Panc1 (cell line): ENCODE data around the gene KAZN. TPM values are rescaled to one million over a fixed set of nuclear protein-coding genes. Genes with fewer than 3 reads are reported as not detected.

Experiments
- ATAC-seq: fragments of 200-7000 bp; cut with Tn5 transposase; 2 replicates; pipeline ENCODE4 v1.9.1; 2020; ENCODE audit warnings: mild to moderate bottlenecking, moderate library complexity
- BruUV-seq: library from RNA; stranded (reverse); fragments of 400-500 nt; replicated peaks from 2 replicates; lab custom pipeline; 2021; lab: Mats Ljungman, UMichigan
- CTCF ChIA-PET: fragments of 300-600 bp; sonication (Branson Sonifier 250); formaldehyde crosslinking; loops from one replicate; lab custom pipeline; 2022; ENCODE audit warnings: antibody characterized with exemption; lab: Charles Lee
- POLR2A ChIA-PET: fragments of 300-600 bp; sonication (Branson Sonifier 250); formaldehyde crosslinking; loops from one replicate; lab custom pipeline; 2022; ENCODE audit warnings: antibody characterized with exemption; lab: Charles Lee
- DNase-seq: peaks from one replicate; pipeline ENCODE4 v3.0.0-alpha.2; 2010; ENCODE audit warnings: low read depth, low spot score
- H3K27ac ChIP-seq: 2 replicates; pipeline ENCODE4 v1.5.1; 2011; ENCODE audit warnings: mild to moderate bottlenecking, low read length, inconsistent platforms
- H3K27me3 ChIP-seq: fragments of 200-500 bp; sonication (Bioruptor generic); 2 replicates; pipeline ENCODE4 v1.6.0; 2014; ENCODE audit warnings: low read length, inconsistent platforms; ENCODE audit not compliant: control insufficient read depth, insufficient read depth
- H3K36me3 ChIP-seq: fragments of 200-500 bp; sonication (Bioruptor generic); 2 replicates; pipeline ENCODE4 v1.5.1; 2014; ENCODE audit warnings: inconsistent platforms, mild to moderate bottlenecking, low read length, moderate library complexity; ENCODE audit not compliant: control insufficient read depth, insufficient read depth
- H3K4me1 ChIP-seq: 2 replicates; pipeline ENCODE4 v1.5.1; 2011; ENCODE audit warnings: inconsistent platforms, mild to moderate bottlenecking, low read length, moderate library complexity; ENCODE audit not compliant: control insufficient read depth, insufficient read depth
- H3K4me3 ChIP-seq, 2 experiments: 2 replicates each; pipeline ENCODE4 v1.5.1; 2011 to 2012; ENCODE audit warnings: low read depth in 2 of 2, low read length in 2 of 2, mild to moderate bottlenecking in 2 of 2, inconsistent platforms in 1 of 2, moderate library complexity in 1 of 2
- H3K9me3 ChIP-seq: fragments of 200-500 bp; sonication (Bioruptor generic); 2 replicates; pipeline ENCODE4 v1.5.1; 2014; ENCODE audit warnings: low read depth, mild to moderate bottlenecking, inconsistent platforms, low read length, moderate library complexity; ENCODE audit not compliant: control insufficient read depth, insufficient read depth
- CTCF ChIP-seq: fragments of 450-650 bp; IDR thresholded peaks from 2 replicates; pipeline ENCODE4 v1.5.1; 2017; ENCODE audit warnings: mild to moderate bottlenecking
- POLR2AphosphoS5 ChIP-seq: IDR thresholded peaks from 2 replicates; pipeline ENCODE4 v1.6.1; 2012; ENCODE audit warnings: mild to moderate bottlenecking, low read depth, low read length, moderate library complexity
- REST ChIP-seq, 2 experiments: IDR thresholded peaks; 2 replicates each; pipeline ENCODE4 v1.6.1; 2011 to 2012; ENCODE audit warnings: low read depth in 2 of 2, control low read depth in 1 of 2, low read length in 1 of 2, mild to moderate bottlenecking in 1 of 2, moderate library complexity in 1 of 2; ENCODE audit not compliant: insufficient read depth in 1 of 2
- SIN3A ChIP-seq: IDR thresholded peaks from 2 replicates; pipeline ENCODE4 v1.6.1; 2012; ENCODE audit warnings: low read depth, mild to moderate bottlenecking, low read length, moderate library complexity, borderline replicate concordance; ENCODE audit not compliant: insufficient read depth
- TCF7L2 ChIP-seq: IDR thresholded peaks from 2 replicates; pipeline ENCODE4 v1.6.1; 2011; ENCODE audit warnings: mild to moderate bottlenecking, low read depth, low read length, inconsistent platforms
- in situ Hi-C: cut with HindIII; loops from 2 replicates; pipeline ENCODE4 v1.10.0; 2016; ENCODE audit warnings: low sequenced_read_pairs, low pct_unique_long_range_greater_than_20kb
- intact Hi-C: fragments of 100-400 bp; cut with micrococcal nuclease; formaldehyde crosslinking; loops from one replicate; pipeline ENCODE4 v1.10.0; 2022; ENCODE audit not compliant: unreplicated experiment
- total RNA-seq: library from RNA; stranded (reverse); gene quantifications from one replicate; pipeline ENCODE4 v1.2.1, GENCODE V29; 2021; ENCODE audit not compliant: unreplicated experiment

The KAZN gene
- total RNA-seq, 1 experiment from 2014 or later = 6.6 TPM

GRCh38 chr1:14667651-14667984 is 69.1 kb downstream of the KAZN start:
- ChIA-PET CTCF (no interaction called here), POLR2A (no interaction called here)
- no TSS peak for BruUV-seq
- ATAC-seq (no peak), DNase-seq (no peak)
- Histone ChIP-seq H3K4me1 (no peaks in the 10 kb centered on the region), H3K27me3 (0 out of 2 replicates have a peak, but pooled peaks cover 2% of the 10 kb centered on the region), H3K27ac (no peak overlapping the region), H3K4me3 (no peak overlapping the region), H3K9me3 (no peaks in the 10 kb centered on the region), H3K36me3 (no peaks in the 10 kb centered on the region)
- in situ Hi-C loops (no loop called here), intact Hi-C loops (no loop called here)
- TF ChIP-seq POLR2AphosphoS5 (no peak), REST (IDR thresholded peaks at IDR 0.05; ENCODE audit: insufficient read depth in 1 of 2, low read depth in 2 of 2, low read length in 1 of 2) (no peak), CTCF (no peak), TCF7L2 (no peak), SIN3A (no peak)

- no peak overlapping the region for H3K27ac ChIP-seq
- H3K4me3 ChIP-seq = no peak overlapping the region
- BruUV-seq = no TSS peak
- DNase-seq = no peak
- in situ Hi-C loops = no loop called here
- H3K27me3 ChIP-seq = 0 out of 2 replicates have a peak, but pooled peaks cover 2% of the 10 kb centered on the region
- CTCF ChIA-PET = no interaction called here
- no peaks in the 10 kb centered on the region for H3K9me3 ChIP-seq
- POLR2A ChIA-PET = no interaction called here
- H3K36me3 ChIP-seq = no peaks in the 10 kb centered on the region
- no peak for TF ChIP-seq TCF7L2
- no peak for TF ChIP-seq REST (IDR thresholded peaks at IDR 0.05; ENCODE audit: insufficient read depth in 1 of 2, low read depth in 2 of 2, low read length in 1 of 2)
- no peak for TF ChIP-seq POLR2AphosphoS5
- TF ChIP-seq SIN3A = no peak
- TF ChIP-seq CTCF = no peak
- H3K4me1 ChIP-seq = no peaks in the 10 kb centered on the region
- ATAC-seq = no peak
- intact Hi-C loops = no loop called here
Measured at GRCh38 chr1:14668538-14668937, 70.1 kb downstream of the KAZN start.
